Measurements from ENCODE around the gene NRXN3. TPM values are rescaled to one million over a fixed set of nuclear protein-coding genes. Genes with fewer than 3 reads are reported as not detected.

Gene NRXN3
- total RNA-seq, 1 donor from 2014 or later, result 1.6 TPM

- no peak for DNase-seq (ENCODE audit: low read depth)
- Histone ChIP-seq H3K27me3 (ENCODE audit: control insufficient read depth, insufficient read depth, low read length) (no peaks in the 10 kb centered on the region), H3K36me3 (ENCODE audit: control insufficient read depth, insufficient read depth, low read length) (no peaks in the 10 kb centered on the region), H3K4me3 (ENCODE audit: low read depth, low read length) (no peak overlapping the region)
- TF ChIP-seq CTCF (IDR thresholded peaks at IDR 0.05; ENCODE audit: insufficient read depth, low read length, poor library complexity, severe bottlenecking), result no peak
These were observed 1708.6 kb downstream of the NRXN3 start for GRCh38 chr14:79878785-79879184.

GRCh38 chr14:79881299-79881698 is 1711.1 kb downstream of the NRXN3 start:
- H3K36me3 ChIP-seq (ENCODE audit: control insufficient read depth, insufficient read depth, low read length), result no peaks in the 10 kb centered on the region
- no peak for DNase-seq (ENCODE audit: low read depth)
- no peaks in the 10 kb centered on the region for H3K27me3 ChIP-seq (ENCODE audit: control insufficient read depth, insufficient read depth, low read length)
- TF ChIP-seq CTCF (IDR thresholded peaks at IDR 0.05; ENCODE audit: insufficient read depth, low read length, poor library complexity, severe bottlenecking), result no peak
- no peak overlapping the region for H3K4me3 ChIP-seq (ENCODE audit: low read depth, low read length)

- no peaks in the 10 kb centered on the region for H3K27me3 ChIP-seq (ENCODE audit: control insufficient read depth, insufficient read depth, low read length)
- no peak overlapping the region for H3K4me3 ChIP-seq (ENCODE audit: low read depth, low read length)
- no peak for TF ChIP-seq CTCF (IDR thresholded peaks at IDR 0.05; ENCODE audit: insufficient read depth, low read length, poor library complexity, severe bottlenecking)
- no peak for DNase-seq (ENCODE audit: low read depth)
- H3K36me3 ChIP-seq (ENCODE audit: control insufficient read depth, insufficient read depth, low read length), result no peaks in the 10 kb centered on the region
These were observed 1720.4 kb downstream of the NRXN3 start for GRCh38 chr14:79890527-79890926.

GRCh38 chr14:79896009-79896408 is 1725.8 kb downstream of the NRXN3 start:
- DNase-seq (ENCODE audit: low read depth), result no peak

GRCh38 chr14:79899610-79900009 is 1729.4 kb downstream of the NRXN3 start:
- TF ChIP-seq CTCF (IDR thresholded peaks at IDR 0.05; ENCODE audit: insufficient read depth, low read length, poor library complexity, severe bottlenecking), result no peak

More at GRCh38 chr14:79896009-79896408, 1725.8 kb downstream of the NRXN3 start:
- H3K27me3 ChIP-seq (ENCODE audit: control insufficient read depth, insufficient read depth, low read length), result no peaks in the 10 kb centered on the region
- no peaks in the 10 kb centered on the region for H3K36me3 ChIP-seq (ENCODE audit: control insufficient read depth, insufficient read depth, low read length)
- no peak overlapping the region for H3K4me3 ChIP-seq (ENCODE audit: low read depth, low read length)
- TF ChIP-seq CTCF (IDR thresholded peaks at IDR 0.05; ENCODE audit: insufficient read depth, low read length, poor library complexity, severe bottlenecking), result no peak

GRCh38 chr14:79904497-79904896 is 1734.3 kb downstream of the NRXN3 start:
- H3K4me3 ChIP-seq (ENCODE audit: low read depth, low read length), result no peak overlapping the region
- no peak for DNase-seq (ENCODE audit: low read depth)
- TF ChIP-seq CTCF (IDR thresholded peaks at IDR 0.05; ENCODE audit: insufficient read depth, low read length, poor library complexity, severe bottlenecking), result no peak
- no peaks in the 10 kb centered on the region for H3K36me3 ChIP-seq (ENCODE audit: control insufficient read depth, insufficient read depth, low read length)
- H3K27me3 ChIP-seq (ENCODE audit: control insufficient read depth, insufficient read depth, low read length), result no peaks in the 10 kb centered on the region

More at GRCh38 chr14:79899610-79900009, 1729.4 kb downstream of the NRXN3 start:
- no peak overlapping the region for H3K4me3 ChIP-seq (ENCODE audit: low read depth, low read length)
- no peaks in the 10 kb centered on the region for H3K36me3 ChIP-seq (ENCODE audit: control insufficient read depth, insufficient read depth, low read length)
- no peaks in the 10 kb centered on the region for H3K27me3 ChIP-seq (ENCODE audit: control insufficient read depth, insufficient read depth, low read length)
- DNase-seq (ENCODE audit: low read depth), result no peak
